Measurements from ENCODE around the gene UBTD2.

UBTD2 gene

GRCh38 chr5:172170251-172170701 is 113.3 kb downstream of the UBTD2 start:
- no peak for DNase-seq (ENCODE audit: low spot score)

GRCh38 chr5:172169216-172169615 is 114.3 kb downstream of the UBTD2 start:
- DNase-seq (ENCODE audit: low spot score) = no peak

DNA sequence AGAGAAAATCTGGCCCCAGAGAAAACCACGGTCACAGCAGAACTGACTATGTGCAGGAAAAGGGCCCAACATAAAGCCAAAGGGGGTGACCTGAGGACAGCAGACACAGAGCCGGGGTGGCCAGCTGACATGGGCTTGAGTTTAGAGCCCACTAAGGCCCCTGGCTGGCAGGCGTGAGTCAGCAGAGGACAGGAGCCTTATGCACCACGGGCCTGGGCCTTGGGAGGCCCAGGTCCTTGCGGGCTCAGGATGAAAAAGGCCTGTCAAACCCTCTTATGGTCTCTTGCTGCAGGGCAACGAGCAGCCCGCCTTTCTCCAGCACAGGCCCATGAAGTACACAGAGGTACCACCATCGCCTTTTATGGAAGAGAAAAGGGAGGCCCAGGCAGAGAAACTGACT is 115.3 kb downstream of the UBTD2 start:
- no peak for DNase-seq (ENCODE audit: low spot score)

GRCh38 chr5:172167895-172168294 is 115.7 kb downstream of the UBTD2 start:
- no peak for DNase-seq (ENCODE audit: low spot score)

DNA sequence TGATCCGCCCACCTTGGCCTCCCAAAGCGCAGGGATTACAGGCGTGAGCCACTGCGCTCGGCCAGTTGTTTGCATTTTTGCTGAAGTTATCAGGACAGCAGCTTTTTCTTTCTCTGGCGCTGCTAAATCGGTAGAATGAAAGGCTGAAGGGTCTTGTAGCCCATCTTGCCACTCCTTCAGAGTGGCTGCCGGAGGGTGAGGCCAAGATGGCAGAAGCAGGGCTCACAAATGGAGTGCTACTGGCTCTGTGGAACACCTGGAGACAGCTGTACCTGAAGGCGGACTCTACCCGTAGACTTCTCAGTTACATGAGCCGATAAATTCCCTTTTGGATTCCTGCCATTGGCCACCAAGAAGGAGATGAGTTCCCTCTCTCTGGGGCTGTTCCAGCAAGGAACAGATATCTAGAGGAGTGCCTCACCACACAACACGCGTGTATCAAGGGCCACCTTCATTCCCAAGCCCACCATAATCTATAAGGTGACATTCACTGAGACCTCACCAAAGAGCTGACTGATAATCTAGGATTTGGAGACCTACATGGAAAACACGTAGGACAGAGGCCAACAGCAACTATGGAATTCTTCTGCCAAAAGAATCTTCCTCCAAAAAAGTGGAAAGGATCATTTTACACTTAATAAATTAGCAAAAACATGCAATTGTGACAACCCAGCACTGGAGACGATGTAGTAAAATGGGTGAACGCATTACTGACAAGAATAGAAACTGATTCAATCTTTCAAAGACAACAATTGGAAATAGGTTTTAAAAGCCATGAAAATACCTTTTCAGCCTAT is 117.3 kb downstream of the UBTD2 start:
- DNase-seq (ENCODE audit: low spot score) = no peak

- no peak for DNase-seq (ENCODE audit: low spot score)
Measured at GRCh38 chr5:172165465-172165864, 118.1 kb downstream of the UBTD2 start.

- no peak for DNase-seq (ENCODE audit: low spot score)
Measured at GRCh38 chr5:172164769-172165212, 118.8 kb downstream of the UBTD2 start.

DNA sequence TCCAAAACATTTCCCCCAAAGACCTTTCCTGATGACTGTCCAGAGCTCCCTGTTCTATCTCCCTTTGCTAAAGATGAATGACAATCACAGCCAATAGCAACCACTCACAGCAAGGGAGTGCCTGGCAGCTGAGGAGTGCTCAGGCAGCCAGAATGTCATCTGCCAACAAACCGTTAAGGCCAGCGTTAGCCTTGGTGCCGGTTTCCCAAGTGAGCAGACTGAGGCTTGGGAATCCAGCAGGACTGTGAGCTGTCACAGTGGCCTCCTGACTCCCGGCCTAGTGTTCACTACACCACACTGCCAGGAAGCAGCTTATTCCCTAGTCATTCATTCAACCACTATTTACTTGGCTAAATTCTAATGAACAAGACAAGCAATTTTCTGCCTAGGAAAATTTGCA is 120.2 kb downstream of the UBTD2 start:
- DNase-seq (ENCODE audit: low spot score) = no peak

DNA sequence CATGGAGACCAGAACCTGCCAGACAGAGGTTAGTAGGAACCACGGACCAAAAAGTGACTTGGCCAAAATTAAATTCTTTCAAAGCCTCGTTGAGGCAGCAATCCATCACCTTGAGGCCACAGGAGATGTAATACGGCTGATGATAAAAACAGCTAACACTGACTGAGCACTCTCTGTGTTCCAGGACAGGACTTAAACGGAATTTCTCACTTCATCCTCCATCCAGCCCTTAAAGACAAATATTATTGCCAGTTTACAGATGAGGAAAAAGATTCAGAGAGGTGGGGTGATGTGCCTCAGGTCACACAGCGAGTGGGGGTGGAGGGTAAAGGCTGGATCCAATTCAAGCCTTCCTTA is 120.6 kb downstream of the UBTD2 start:
- DNase-seq (ENCODE audit: low spot score) = no peak

- DNase-seq (ENCODE audit: low spot score) = no peak
Measured at GRCh38 chr5:172162323-172162986, 121.1 kb downstream of the UBTD2 start.

GRCh38 chr5:172160506-172160905 is 123.1 kb downstream of the UBTD2 start:
- no peak for DNase-seq (ENCODE audit: low spot score)

Data from D341Med (cell line).